Measurements from ENCODE around the gene CGREF1. TPM values are rescaled to one million over a fixed set of nuclear protein-coding genes. Genes with fewer than 3 reads are reported as not detected.
A peak's percentile ranks its signal among the peaks of the same experiment; 100 is the strongest.

Gene CGREF1, protein sequence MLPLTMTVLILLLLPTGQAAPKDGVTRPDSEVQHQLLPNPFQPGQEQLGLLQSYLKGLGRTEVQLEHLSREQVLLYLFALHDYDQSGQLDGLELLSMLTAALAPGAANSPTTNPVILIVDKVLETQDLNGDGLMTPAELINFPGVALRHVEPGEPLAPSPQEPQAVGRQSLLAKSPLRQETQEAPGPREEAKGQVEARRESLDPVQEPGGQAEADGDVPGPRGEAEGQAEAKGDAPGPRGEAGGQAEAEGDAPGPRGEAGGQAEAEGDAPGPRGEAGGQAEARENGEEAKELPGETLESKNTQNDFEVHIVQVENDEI
- total RNA-seq (2014; rRNA removed) (18.7 and 22.6 TPM in 2 replicates), Bru-seq, nascent RNA (percentile 56 among the genes with signal in this experiment), BruChase-seq, experiment 1, labeled RNA remaining after a 6-hour chase (percentile 53 among the genes with signal in this experiment), BruChase-seq, experiment 2, labeled RNA remaining after a 2-hour chase (percentile 58 among the genes with signal in this experiment)
- long read RNA-seq, partial matches to known transcripts = 0 of 14 reads
- long read RNA-seq, other reads (novel, unspliced or antisense) = 14 of 14 reads

DNA sequence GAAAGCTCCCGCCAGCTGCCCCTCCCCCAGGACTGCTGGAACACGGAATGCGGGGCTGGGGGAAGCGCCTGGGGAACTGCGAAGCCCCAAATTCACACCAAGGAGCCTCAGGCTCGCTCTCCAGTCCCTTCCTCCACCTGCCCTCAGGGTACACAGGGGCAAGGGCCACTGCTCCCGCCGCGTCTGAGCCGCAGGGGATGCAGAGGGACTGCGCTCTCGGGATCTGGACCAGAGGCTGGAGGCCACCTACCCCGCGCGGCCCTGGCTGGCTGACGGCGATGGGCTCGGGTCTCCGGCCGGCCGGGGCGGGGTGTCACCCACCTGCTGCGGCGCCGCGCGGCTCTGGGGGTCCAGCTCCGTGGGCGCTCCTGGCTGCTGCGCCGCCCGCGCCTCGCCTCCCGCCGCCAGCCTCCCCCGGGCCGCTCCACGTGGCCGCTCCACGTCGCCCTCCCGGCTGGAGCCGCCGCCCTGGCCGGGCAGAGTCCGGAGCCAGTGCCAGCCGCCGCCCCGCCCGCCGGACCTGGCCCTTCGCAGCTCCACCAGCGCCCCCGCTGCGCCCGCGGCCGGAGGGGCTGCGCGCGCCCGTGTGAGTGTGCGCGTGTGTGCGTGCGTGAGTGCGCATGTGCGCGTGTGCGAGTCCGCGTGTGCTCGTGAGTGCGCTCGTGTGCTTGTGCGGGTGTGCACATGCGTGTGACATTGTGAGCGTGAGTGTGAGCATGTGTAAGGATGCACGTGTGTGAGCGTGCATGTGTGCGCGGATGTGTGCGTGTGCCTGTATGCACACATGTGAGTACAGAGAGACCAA lies at the start of gene CGREF1:
Gene CGREF1, minus strand, starts transcription at position 604 of the 805 bp plus-strand sequence. CDS start 14,762 bp downstream, outside the sequence.
- no peaks in the 10 kb centered on the region for H4K20me1 ChIP-seq (ENCODE audit: low read length)
- intact Hi-C loops (cut with micrococcal nuclease) = no loop called here
- no peaks in the 10 kb centered on the region for H3K9me3 ChIP-seq (ENCODE audit: low read length)
- no peaks in the 10 kb centered on the region for H3F3A ChIP-seq (ENCODE audit: low read length, unreplicated experiment)
- no peaks in the 10 kb centered on the region for H3K36me3 ChIP-seq (ENCODE audit: low read depth, low read length)
- ATAC-seq (peak; percentile 64), DNase-seq (peak; percentile 20)
- H3K27ac ChIP-seq (ENCODE audit: low read length) = no peak within 1 kb of the TSS
- H3K9ac ChIP-seq (ENCODE audit: low read length) = peak within 1 kb of the TSS; percentile 64
- POLR2A ChIA-PET (ENCODE audit: unreplicated experiment) = no interaction called here
- TF ChIP-seq, protein P1, sequence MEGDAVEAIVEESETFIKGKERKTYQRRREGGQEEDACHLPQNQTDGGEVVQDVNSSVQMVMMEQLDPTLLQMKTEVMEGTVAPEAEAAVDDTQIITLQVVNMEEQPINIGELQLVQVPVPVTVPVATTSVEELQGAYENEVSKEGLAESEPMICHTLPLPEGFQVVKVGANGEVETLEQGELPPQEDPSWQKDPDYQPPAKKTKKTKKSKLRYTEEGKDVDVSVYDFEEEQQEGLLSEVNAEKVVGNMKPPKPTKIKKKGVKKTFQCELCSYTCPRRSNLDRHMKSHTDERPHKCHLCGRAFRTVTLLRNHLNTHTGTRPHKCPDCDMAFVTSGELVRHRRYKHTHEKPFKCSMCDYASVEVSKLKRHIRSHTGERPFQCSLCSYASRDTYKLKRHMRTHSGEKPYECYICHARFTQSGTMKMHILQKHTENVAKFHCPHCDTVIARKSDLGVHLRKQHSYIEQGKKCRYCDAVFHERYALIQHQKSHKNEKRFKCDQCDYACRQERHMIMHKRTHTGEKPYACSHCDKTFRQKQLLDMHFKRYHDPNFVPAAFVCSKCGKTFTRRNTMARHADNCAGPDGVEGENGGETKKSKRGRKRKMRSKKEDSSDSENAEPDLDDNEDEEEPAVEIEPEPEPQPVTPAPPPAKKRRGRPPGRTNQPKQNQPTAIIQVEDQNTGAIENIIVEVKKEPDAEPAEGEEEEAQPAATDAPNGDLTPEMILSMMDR (conservative IDR thresholded peaks at IDR 0.05; ENCODE audit: low read depth, low read length) = no peak
- TF ChIP-seq EZH2phosphoT487 (IDR thresholded peaks at IDR 0.05; ENCODE audit: borderline replicate concordance, low read length) (no peak), EZH2 (IDR thresholded peaks at IDR 0.05; ENCODE audit: low read length, unreplicated experiment) (no peak)
- H3K9me2 ChIP-seq (replicated peaks; ENCODE audit: low read length) = no peaks in the 10 kb centered on the region
- H3K27me3 ChIP-seq (ENCODE audit: low read length) = no peaks in the 10 kb centered on the region
- no TSS peak for BruUV-seq (replicated peaks)
- peak within 1 kb of the TSS; percentile 76 for H3K4me3 ChIP-seq (ENCODE audit: low read length)
- CTCF ChIA-PET = no interaction called here
- H3K4me1 ChIP-seq (ENCODE audit: insufficient read depth, low read length) = no peaks in the 10 kb centered on the region
- no peaks in the 10 kb centered on the region for H3K79me2 ChIP-seq (ENCODE audit: low read length)
- peak within 1 kb of the TSS; percentile 70 for H2AFZ ChIP-seq (ENCODE audit: low read length)
- peak within 1 kb of the TSS; percentile 99 for H3K4me2 ChIP-seq (ENCODE audit: low read length)

DNA sequence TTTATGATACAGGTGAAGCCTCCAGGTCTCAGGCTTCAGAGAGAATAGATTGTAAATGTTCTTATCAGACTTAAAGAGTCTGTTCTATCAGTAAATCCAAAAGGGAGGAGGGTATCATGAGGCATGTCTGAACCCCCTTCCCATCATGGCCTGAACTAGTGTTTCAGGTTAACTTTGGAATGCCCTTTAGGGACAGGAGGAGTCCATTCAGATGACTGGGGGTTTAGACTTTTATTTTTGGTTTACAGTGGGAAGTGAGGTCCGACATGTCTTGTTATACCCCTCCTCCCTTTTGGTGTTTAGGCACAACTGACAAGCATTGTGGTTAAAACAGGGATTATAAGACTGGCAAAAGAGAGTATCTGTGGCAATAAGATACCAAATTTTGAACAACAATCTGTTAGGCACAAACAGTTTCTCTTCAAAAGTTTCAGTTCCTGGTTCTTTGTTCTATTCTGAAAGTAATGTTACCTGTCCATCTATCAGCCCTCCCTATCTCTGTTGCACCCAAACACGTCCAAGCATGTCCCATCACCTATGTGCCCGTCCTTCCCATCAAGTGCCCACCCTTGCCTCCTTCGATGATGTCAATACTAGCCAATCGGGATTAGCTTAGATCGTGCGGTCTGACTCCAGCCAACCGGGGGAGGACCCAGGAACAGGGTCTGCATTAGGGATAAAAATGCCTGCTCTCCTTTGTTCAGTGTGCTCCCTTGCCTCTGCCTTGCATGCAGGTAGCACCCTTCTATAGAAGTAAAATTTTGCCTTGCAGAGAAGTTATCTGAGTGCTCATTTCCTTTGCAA lies 46.2 kb upstream of the CGREF1 start:
- Histone ChIP-seq H3K36me3 (ENCODE audit: low read depth, low read length) (no peaks in the 10 kb centered on the region), H3K4me2 (ENCODE audit: low read length) (no peak overlapping the region), H2AFZ (ENCODE audit: low read length) (no peak overlapping the region), H4K20me1 (ENCODE audit: low read length) (no peaks in the 10 kb centered on the region), H3K27ac (ENCODE audit: low read length) (no peak overlapping the region), H3K9ac (ENCODE audit: low read length) (no peak overlapping the region), H3K4me3 (ENCODE audit: low read length) (no peak overlapping the region), H3K9me2 (replicated peaks; ENCODE audit: low read length) (no peaks in the 10 kb centered on the region), H3F3A (ENCODE audit: low read length, unreplicated experiment) (no peaks in the 10 kb centered on the region), H3K4me1 (ENCODE audit: insufficient read depth, low read length) (no peaks in the 10 kb centered on the region), H3K27me3 (ENCODE audit: low read length) (no peaks in the 10 kb centered on the region), H3K79me2 (ENCODE audit: low read length) (no peaks in the 10 kb centered on the region), H3K9me3 (ENCODE audit: low read length) (no peaks in the 10 kb centered on the region)
- intact Hi-C loops (cut with micrococcal nuclease) = no loop called here
- CTCF ChIA-PET = no interaction called here
- ATAC-seq = no peak
- POLR2A ChIA-PET (ENCODE audit: unreplicated experiment) = no interaction called here
- BruUV-seq (replicated peaks) = no TSS peak
- TF ChIP-seq, protein P1 (conservative IDR thresholded peaks at IDR 0.05; ENCODE audit: low read depth, low read length) = no peak
- no peak for TF ChIP-seq EZH2phosphoT487 (IDR thresholded peaks at IDR 0.05; ENCODE audit: borderline replicate concordance, low read length)
- TF ChIP-seq EZH2 (IDR thresholded peaks at IDR 0.05; ENCODE audit: low read length, unreplicated experiment) = no peak
- no peak for DNase-seq

Data from PC-3 (cell line).